ENCODE measurements around the gene TRIM33.
"Not testable (repeated sequence)": the region's sequence is repeated elsewhere in the genome, so short reads cannot be mapped to it uniquely, and the experiment has no call there.

Gene TRIM33

GRCh38 chr1:114496089-114496488 is 14.9 kb downstream of the TRIM33 start:
- Histone ChIP-seq H3K4me3 (ENCODE audit: low read depth in 1 of 2, low read length in 2 of 2) (no peak overlapping the region), H3K27ac (ENCODE audit: low read depth, low read length) (no peak overlapping the region), H3K36me3 (ENCODE audit: control insufficient read depth in 1 of 2, insufficient read depth in 2 of 2, low read length in 2 of 2) (no peaks in the 10 kb centered on the region), H3K9ac (ENCODE audit: low read depth in 1 of 2, low read length in 2 of 2) (no peak overlapping the region), H3K9me3 (ENCODE audit: control insufficient read depth in 1 of 2, low read length in 2 of 2) (no peaks in the 10 kb centered on the region), H3K27me3 (ENCODE audit: control insufficient read depth in 1 of 2, insufficient read depth in 2 of 2, low read length in 2 of 2) (no peaks in the 10 kb centered on the region), H3K4me1 (ENCODE audit: control insufficient read depth in 1 of 2, insufficient read depth in 2 of 2, low read length in 2 of 2) (peaks cover 5 to 9% of the 10 kb centered on the region in 2 donors)

- H3K9ac ChIP-seq (ENCODE audit: low read depth in 1 of 2, low read length in 2 of 2): no peak overlapping the region
- no peak overlapping the region for H3K27ac ChIP-seq (ENCODE audit: low read depth, low read length)
Observed at GRCh38 chr1:114495486-114495885, 15.5 kb downstream of the TRIM33 start.

DNA sequence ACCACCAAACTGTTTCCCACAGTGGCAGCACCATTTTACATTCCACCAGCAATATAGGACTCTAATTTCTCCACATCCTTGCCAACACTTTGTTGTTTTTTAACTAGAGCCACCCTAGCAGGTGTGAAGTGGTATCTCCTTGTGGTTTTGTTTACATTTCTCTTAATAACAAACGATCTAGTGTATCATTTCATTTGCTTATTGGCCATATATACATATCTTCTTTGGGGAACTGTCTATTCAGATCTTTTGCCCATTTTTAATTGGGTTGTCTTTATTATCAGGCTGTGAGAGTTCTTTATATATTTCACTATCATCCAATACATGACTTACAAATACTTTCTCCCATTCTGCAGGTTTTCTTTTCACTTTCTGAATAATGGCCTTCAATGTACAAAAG is 18.0 kb downstream of the TRIM33 start:
- H3K27ac ChIP-seq (ENCODE audit: low read depth, low read length): no peak overlapping the region

More at GRCh38 chr1:114495486-114495885, 15.5 kb downstream of the TRIM33 start:
- H3K4me3 ChIP-seq (ENCODE audit: low read depth in 1 of 2, low read length in 2 of 2): no peak overlapping the region
- no peaks in the 10 kb centered on the region for H3K9me3 ChIP-seq (ENCODE audit: control insufficient read depth in 1 of 2, low read length in 2 of 2)
- H3K36me3 ChIP-seq (ENCODE audit: control insufficient read depth in 1 of 2, insufficient read depth in 2 of 2, low read length in 2 of 2): no peaks in the 10 kb centered on the region
- H3K4me1 ChIP-seq (ENCODE audit: control insufficient read depth in 1 of 2, insufficient read depth in 2 of 2, low read length in 2 of 2): peaks cover 8 to 9% of the 10 kb centered on the region in 2 donors
- H3K27me3 ChIP-seq (ENCODE audit: control insufficient read depth in 1 of 2, insufficient read depth in 2 of 2, low read length in 2 of 2): no peaks in the 10 kb centered on the region

DNA sequence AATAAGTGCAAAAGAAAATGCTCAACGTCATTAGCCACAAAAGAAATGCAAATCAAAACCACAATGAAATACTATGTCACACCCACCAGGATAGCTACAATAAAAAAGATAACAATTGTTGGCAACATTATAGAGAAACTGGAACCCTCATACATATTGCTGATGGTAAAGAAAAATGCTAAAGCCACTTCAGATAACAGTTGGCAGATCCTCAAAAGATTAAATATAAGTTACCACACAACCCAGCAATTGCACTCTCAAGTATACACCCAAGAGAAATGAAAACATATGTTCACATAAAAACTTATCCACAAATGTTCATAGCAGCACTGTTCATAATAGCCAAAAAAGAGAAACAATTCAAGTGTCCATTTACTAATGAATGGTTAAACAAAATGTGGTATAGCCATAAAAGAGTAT is 20.7 kb downstream of the TRIM33 start:
- H3K4me1 ChIP-seq (ENCODE audit: control insufficient read depth in 1 of 2, insufficient read depth in 2 of 2, low read length in 2 of 2): peaks cover 0 to 4% of the 10 kb centered on the region in 2 donors
- H3K36me3 ChIP-seq (ENCODE audit: control insufficient read depth in 1 of 2, insufficient read depth in 2 of 2, low read length in 2 of 2): no peaks in the 10 kb centered on the region
- no peaks in the 10 kb centered on the region for H3K27me3 ChIP-seq (ENCODE audit: control insufficient read depth in 1 of 2, insufficient read depth in 2 of 2, low read length in 2 of 2)
- no peaks in the 10 kb centered on the region for H3K9me3 ChIP-seq (ENCODE audit: control insufficient read depth in 1 of 2, low read length in 2 of 2)
- no peak overlapping the region for H3K27ac ChIP-seq (ENCODE audit: low read depth, low read length)
- H3K9ac ChIP-seq (ENCODE audit: low read depth in 1 of 2, low read length in 2 of 2): no peak overlapping the region
- H3K4me3 ChIP-seq (ENCODE audit: low read depth in 1 of 2, low read length in 2 of 2): no peak overlapping the region

More for the DNA sequence above, 18.0 kb downstream of the TRIM33 start:
- Histone ChIP-seq H3K4me3 (ENCODE audit: low read depth in 1 of 2, low read length in 2 of 2) (no peak overlapping the region), H3K9me3 (ENCODE audit: control insufficient read depth in 1 of 2, low read length in 2 of 2) (no peaks in the 10 kb centered on the region), H3K36me3 (ENCODE audit: control insufficient read depth in 1 of 2, insufficient read depth in 2 of 2, low read length in 2 of 2) (no peaks in the 10 kb centered on the region), H3K27me3 (ENCODE audit: control insufficient read depth in 1 of 2, insufficient read depth in 2 of 2, low read length in 2 of 2) (no peaks in the 10 kb centered on the region), H3K9ac (ENCODE audit: low read depth in 1 of 2, low read length in 2 of 2) (no peak overlapping the region), H3K4me1 (ENCODE audit: control insufficient read depth in 1 of 2, insufficient read depth in 2 of 2, low read length in 2 of 2) (peaks cover 9% of the 10 kb centered on the region in 2 donors)

DNA sequence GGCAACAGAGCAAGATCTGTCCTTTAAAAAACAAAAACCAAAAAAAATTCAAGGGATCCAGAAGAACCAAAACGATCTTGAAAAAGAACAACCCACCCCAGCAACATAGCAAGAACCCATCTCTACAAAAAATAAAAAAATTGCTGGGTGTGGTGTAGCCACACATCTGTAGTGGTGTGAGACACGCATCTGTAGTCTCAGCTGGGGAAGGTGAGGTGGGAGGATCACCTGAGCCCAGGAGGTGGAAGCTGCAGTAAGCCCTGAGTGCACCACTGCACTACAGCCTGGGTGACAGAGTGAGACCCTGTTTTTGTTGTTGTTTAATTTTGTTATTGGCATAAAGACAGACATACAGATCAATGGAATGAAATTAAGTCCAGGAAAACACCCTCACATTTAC is 22.3 kb downstream of the TRIM33 start:
- Histone ChIP-seq H3K9me3 (ENCODE audit: control insufficient read depth in 1 of 2, low read length in 2 of 2) (no peaks in the 10 kb centered on the region), H3K4me1 (ENCODE audit: control insufficient read depth in 1 of 2, insufficient read depth in 2 of 2, low read length in 2 of 2) (peaks cover 0 to 4% of the 10 kb centered on the region in 2 donors), H3K27me3 (ENCODE audit: control insufficient read depth in 1 of 2, insufficient read depth in 2 of 2, low read length in 2 of 2) (no peaks in the 10 kb centered on the region), H3K27ac (ENCODE audit: low read depth, low read length) (no peak overlapping the region), H3K36me3 (ENCODE audit: control insufficient read depth in 1 of 2, insufficient read depth in 2 of 2, low read length in 2 of 2) (no peaks in the 10 kb centered on the region), H3K4me3 (ENCODE audit: low read depth in 1 of 2, low read length in 2 of 2) (no peak overlapping the region), H3K9ac (ENCODE audit: low read depth in 1 of 2, low read length in 2 of 2) (no peak overlapping the region)

DNA sequence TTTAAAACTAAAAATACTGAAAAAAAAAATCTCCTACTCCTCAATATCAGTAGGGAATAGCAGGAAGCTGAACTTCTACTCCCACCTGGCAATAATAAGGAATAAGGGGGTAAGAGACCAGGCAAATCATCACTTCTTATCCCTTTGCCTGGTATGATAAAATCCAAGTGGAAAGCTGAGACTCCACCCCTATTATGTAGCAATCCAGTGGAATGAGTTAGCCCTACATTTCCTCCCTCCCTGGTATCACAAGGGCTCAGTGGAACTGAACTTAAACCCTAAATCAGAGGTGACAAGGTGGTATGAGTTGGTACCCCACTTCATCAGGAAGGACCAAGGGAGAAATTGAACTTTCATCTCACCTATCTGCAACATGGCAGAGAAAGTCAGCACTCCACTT is 25.7 kb downstream of the TRIM33 start:
- H3K36me3 ChIP-seq (ENCODE audit: control insufficient read depth in 1 of 2, insufficient read depth in 2 of 2, low read length in 2 of 2): no peaks in the 10 kb centered on the region
- no peak overlapping the region for H3K27ac ChIP-seq (ENCODE audit: low read depth, low read length)
- no peak overlapping the region for H3K9ac ChIP-seq (ENCODE audit: low read depth in 1 of 2, low read length in 2 of 2)
- no peaks in the 10 kb centered on the region for H3K9me3 ChIP-seq (ENCODE audit: control insufficient read depth in 1 of 2, low read length in 2 of 2)
- no peak overlapping the region for H3K4me3 ChIP-seq (ENCODE audit: low read depth in 1 of 2, low read length in 2 of 2)
- no peaks in the 10 kb centered on the region for H3K4me1 ChIP-seq (ENCODE audit: control insufficient read depth in 1 of 2, insufficient read depth in 2 of 2, low read length in 2 of 2)
- no peaks in the 10 kb centered on the region for H3K27me3 ChIP-seq (ENCODE audit: control insufficient read depth in 1 of 2, insufficient read depth in 2 of 2, low read length in 2 of 2)

DNA sequence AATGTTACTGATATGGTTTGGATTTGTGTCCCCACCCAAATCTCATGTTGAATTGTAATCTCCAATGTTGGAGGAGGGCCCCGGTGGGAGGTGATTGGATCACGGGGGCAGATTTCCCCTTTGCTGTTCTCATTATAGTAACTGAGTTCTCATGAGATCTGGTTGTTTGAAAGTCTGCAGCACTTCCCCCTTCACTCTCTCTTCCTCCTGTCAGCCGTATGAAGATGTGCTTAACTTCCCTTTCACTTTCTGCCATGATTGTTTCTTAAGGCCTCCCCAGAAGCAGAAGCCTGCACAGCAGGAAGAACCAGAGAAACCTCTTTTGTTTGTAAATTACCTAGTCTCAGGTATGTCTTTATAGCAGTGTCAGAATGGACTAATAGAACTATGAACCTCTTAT is 28.4 kb downstream of the TRIM33 start:
- no peak overlapping the region for H3K27ac ChIP-seq (ENCODE audit: low read depth, low read length)
- no peaks in the 10 kb centered on the region for H3K4me1 ChIP-seq (ENCODE audit: control insufficient read depth in 1 of 2, insufficient read depth in 2 of 2, low read length in 2 of 2)

GRCh38 chr1:114479636-114480035 is 31.4 kb downstream of the TRIM33 start:
- H3K9me3 ChIP-seq (ENCODE audit: control insufficient read depth in 1 of 2, low read length in 2 of 2); H3K9ac ChIP-seq (ENCODE audit: low read depth in 1 of 2, low read length in 2 of 2); H3K27me3 ChIP-seq (ENCODE audit: control insufficient read depth in 1 of 2, insufficient read depth in 2 of 2, low read length in 2 of 2); H3K4me3 ChIP-seq (ENCODE audit: low read depth in 1 of 2, low read length in 2 of 2); H3K36me3 ChIP-seq (ENCODE audit: control insufficient read depth in 1 of 2, insufficient read depth in 2 of 2, low read length in 2 of 2); H3K4me1 ChIP-seq (ENCODE audit: control insufficient read depth in 1 of 2, insufficient read depth in 2 of 2, low read length in 2 of 2); H3K27ac ChIP-seq (ENCODE audit: low read depth, low read length): not testable (repeated sequence)

More for the DNA sequence above, 28.4 kb downstream of the TRIM33 start:
- Histone ChIP-seq H3K9me3 (ENCODE audit: control insufficient read depth in 1 of 2, low read length in 2 of 2) (peaks cover 0 to 2% of the 10 kb centered on the region in 2 donors), H3K4me3 (ENCODE audit: low read depth in 1 of 2, low read length in 2 of 2) (no peak overlapping the region), H3K27me3 (ENCODE audit: control insufficient read depth in 1 of 2, insufficient read depth in 2 of 2, low read length in 2 of 2) (no peaks in the 10 kb centered on the region), H3K36me3 (ENCODE audit: control insufficient read depth in 1 of 2, insufficient read depth in 2 of 2, low read length in 2 of 2) (no peaks in the 10 kb centered on the region), H3K9ac (ENCODE audit: low read depth in 1 of 2, low read length in 2 of 2) (no peak overlapping the region)

- no peak overlapping the region for H3K27ac ChIP-seq (ENCODE audit: low read depth, low read length)
- no peak overlapping the region for H3K4me3 ChIP-seq (ENCODE audit: low read depth in 1 of 2, low read length in 2 of 2)
- no peak overlapping the region for H3K9ac ChIP-seq (ENCODE audit: low read depth in 1 of 2, low read length in 2 of 2)
- peaks cover 0 to 2% of the 10 kb centered on the region in 2 donors for H3K9me3 ChIP-seq (ENCODE audit: control insufficient read depth in 1 of 2, low read length in 2 of 2)
- H3K36me3 ChIP-seq (ENCODE audit: control insufficient read depth in 1 of 2, insufficient read depth in 2 of 2, low read length in 2 of 2): no peaks in the 10 kb centered on the region
- H3K27me3 ChIP-seq (ENCODE audit: control insufficient read depth in 1 of 2, insufficient read depth in 2 of 2, low read length in 2 of 2): no peaks in the 10 kb centered on the region
- no peaks in the 10 kb centered on the region for H3K4me1 ChIP-seq (ENCODE audit: control insufficient read depth in 1 of 2, insufficient read depth in 2 of 2, low read length in 2 of 2)
Observed at GRCh38 chr1:114479134-114479533, 31.9 kb downstream of the TRIM33 start.

GRCh38 chr1:114473796-114474195 is 37.2 kb downstream of the TRIM33 start:
- Histone ChIP-seq H3K27ac (ENCODE audit: low read depth, low read length) (no peak overlapping the region), H3K9me3 (ENCODE audit: control insufficient read depth in 1 of 2, low read length in 2 of 2) (no peaks in the 10 kb centered on the region), H3K4me3 (ENCODE audit: low read depth in 1 of 2, low read length in 2 of 2) (no peak overlapping the region), H3K27me3 (ENCODE audit: control insufficient read depth in 1 of 2, insufficient read depth in 2 of 2, low read length in 2 of 2) (no peaks in the 10 kb centered on the region), H3K9ac (ENCODE audit: low read depth in 1 of 2, low read length in 2 of 2) (no peak overlapping the region), H3K4me1 (ENCODE audit: control insufficient read depth in 1 of 2, insufficient read depth in 2 of 2, low read length in 2 of 2) (no peaks in the 10 kb centered on the region), H3K36me3 (ENCODE audit: control insufficient read depth in 1 of 2, insufficient read depth in 2 of 2, low read length in 2 of 2) (no peaks in the 10 kb centered on the region)

DNA sequence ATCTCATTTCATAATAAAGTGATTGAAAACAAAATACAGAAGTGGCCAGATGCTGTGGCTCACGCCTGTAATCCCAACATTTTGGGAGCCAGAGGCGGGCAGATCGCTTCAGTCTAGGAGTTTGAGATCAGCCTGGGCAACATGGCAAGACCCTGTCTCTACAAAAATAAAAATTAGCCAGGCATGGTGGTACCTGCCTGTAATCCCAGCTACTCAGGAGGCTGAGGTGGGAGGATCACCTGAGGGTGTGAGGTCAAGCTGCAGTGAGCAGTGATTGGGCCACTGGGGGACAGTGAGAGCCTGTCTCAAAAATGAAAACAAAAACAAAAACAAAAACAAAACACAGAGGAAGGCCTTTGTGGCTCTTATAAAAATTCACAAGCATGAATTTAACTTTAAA is 38.6 kb downstream of the TRIM33 start:
- Histone ChIP-seq H3K9ac (ENCODE audit: low read depth in 1 of 2, low read length in 2 of 2) (no peak overlapping the region), H3K4me1 (ENCODE audit: control insufficient read depth in 1 of 2, insufficient read depth in 2 of 2, low read length in 2 of 2) (peaks cover 2 to 9% of the 10 kb centered on the region in 2 donors), H3K9me3 (ENCODE audit: control insufficient read depth in 1 of 2, low read length in 2 of 2) (no peaks in the 10 kb centered on the region), H3K27me3 (ENCODE audit: control insufficient read depth in 1 of 2, insufficient read depth in 2 of 2, low read length in 2 of 2) (no peaks in the 10 kb centered on the region), H3K4me3 (ENCODE audit: low read depth in 1 of 2, low read length in 2 of 2) (no peak overlapping the region), H3K36me3 (ENCODE audit: control insufficient read depth in 1 of 2, insufficient read depth in 2 of 2, low read length in 2 of 2) (no peaks in the 10 kb centered on the region), H3K27ac (ENCODE audit: low read depth, low read length) (no peak overlapping the region)

Data from duodenal mucosa (tissue), 2 donors.